ENCODE data around the gene OGA. TPM values are rescaled to one million over a fixed set of nuclear protein-coding genes. Genes with fewer than 3 reads are reported as not detected.
A peak's percentile ranks its signal among the peaks of the same experiment; 100 is the strongest.

OGA gene
- total and polyA plus RNA-seq, 5 donors = 41.1 to 96.4 (median 79.7) TPM

DNA sequence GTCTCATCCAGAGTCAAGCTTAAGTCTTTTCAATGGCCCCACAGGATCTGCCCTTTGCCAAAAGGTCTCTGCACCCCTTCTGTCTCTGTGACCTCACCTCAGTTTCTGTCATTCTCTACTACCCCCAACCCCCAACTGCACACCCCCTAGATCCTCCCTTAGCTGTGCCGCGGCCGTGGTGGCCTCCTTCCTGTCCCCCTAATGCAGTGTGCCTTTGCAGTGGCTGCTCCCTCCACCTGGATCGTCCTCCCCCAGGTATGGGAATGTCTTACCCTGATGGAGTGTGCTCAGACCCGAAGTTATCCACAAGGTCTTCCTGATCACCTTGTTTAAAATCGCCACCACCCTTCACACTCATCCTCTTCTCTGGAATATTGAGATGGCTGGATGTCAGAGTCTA lies 51.9 kb downstream of the OGA start:
- Histone ChIP-seq H3K4me1 (ENCODE audit: control insufficient read depth, insufficient read depth, low read length) (no peaks in the 10 kb centered on the region), H3K4me3 (ENCODE audit: low read length) (no peak overlapping the region), H3K27me3 (ENCODE audit: control insufficient read depth, insufficient read depth) (no peaks in the 10 kb centered on the region), H3K27ac (ENCODE audit: low read length) (no peak overlapping the region), H3K9me3 (ENCODE audit: control insufficient read depth, low read length) (no peaks in the 10 kb centered on the region)
- intact Hi-C loops (cut with DNase I) = no loop called here
- WGBS = 77% methylated on average over 6 of the region's 6 CpGs
- no peak for DNase-seq
- ATAC-seq = no peak

GRCh38 chr10:101763141-101763846 lies 55.0 kb downstream of the OGA start:
- Histone ChIP-seq H3K4me3 (ENCODE audit: low read length) (no peak overlapping the region), H3K27ac (ENCODE audit: low read length) (no peak overlapping the region), H3K4me1 (ENCODE audit: control insufficient read depth, insufficient read depth, low read length) (no peaks in the 10 kb centered on the region), H3K27me3 (ENCODE audit: control insufficient read depth, insufficient read depth) (no peaks in the 10 kb centered on the region), H3K9me3 (ENCODE audit: control insufficient read depth, low read length) (no peaks in the 10 kb centered on the region)
- intact Hi-C loops (cut with DNase I) = no loop called here
- DNase-seq = no peak
- WGBS = 80% methylated on average over 10 of the region's 10 CpGs
- ATAC-seq = no peak

DNA sequence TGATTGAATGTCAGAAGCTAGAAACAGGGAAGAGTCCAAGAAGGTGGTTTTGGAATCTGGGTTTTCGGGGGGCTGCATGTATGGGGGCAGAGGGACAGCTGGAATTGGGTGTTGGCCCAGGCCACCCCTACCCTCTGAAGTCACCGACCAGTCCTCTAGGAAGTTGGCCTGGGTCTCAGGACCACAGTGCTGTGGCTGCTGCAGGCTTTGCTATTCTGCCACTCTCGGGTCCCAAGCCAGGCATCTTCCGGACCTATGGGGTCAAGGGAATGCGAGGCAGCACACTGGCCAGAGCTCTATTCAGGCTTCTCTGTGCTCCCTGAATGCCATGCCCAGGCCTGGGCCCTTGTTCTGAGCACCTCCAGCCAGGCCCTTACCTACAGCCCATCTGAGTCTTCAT lies 55.5 kb downstream of the OGA start:
- no peaks in the 10 kb centered on the region for H3K4me1 ChIP-seq (ENCODE audit: control insufficient read depth, insufficient read depth, low read length)
- 91% methylated on average over 5 of the region's 5 CpGs for WGBS
- no peaks in the 10 kb centered on the region for H3K27me3 ChIP-seq (ENCODE audit: control insufficient read depth, insufficient read depth)
- ATAC-seq (no peak), DNase-seq (no peak)
- intact Hi-C loops (cut with DNase I) = no loop called here
- no peak overlapping the region for H3K4me3 ChIP-seq (ENCODE audit: low read length)
- H3K27ac ChIP-seq (ENCODE audit: low read length) = no peak overlapping the region
- no peaks in the 10 kb centered on the region for H3K9me3 ChIP-seq (ENCODE audit: control insufficient read depth, low read length)

- WGBS = 75% methylated on average over 9 of the region's 9 CpGs
- no peaks in the 10 kb centered on the region for H3K9me3 ChIP-seq (ENCODE audit: control insufficient read depth, low read length)
- H3K4me1 ChIP-seq (ENCODE audit: control insufficient read depth, insufficient read depth, low read length) = no peaks in the 10 kb centered on the region
- no peak for DNase-seq
- no peak overlapping the region for H3K4me3 ChIP-seq (ENCODE audit: low read length)
- intact Hi-C loops (cut with DNase I) = no loop called here
- ATAC-seq = no peak
- H3K27me3 ChIP-seq (ENCODE audit: control insufficient read depth, insufficient read depth) = no peaks in the 10 kb centered on the region
- no peak overlapping the region for H3K27ac ChIP-seq (ENCODE audit: low read length)
These were observed 57.0 kb downstream of the OGA start for GRCh38 chr10:101761226-101761625.

GRCh38 chr10:101760510-101760909 lies 57.7 kb downstream of the OGA start:
- Histone ChIP-seq H3K27ac (ENCODE audit: low read length) (no peak overlapping the region), H3K9me3 (ENCODE audit: control insufficient read depth, low read length) (no peaks in the 10 kb centered on the region), H3K27me3 (ENCODE audit: control insufficient read depth, insufficient read depth) (no peaks in the 10 kb centered on the region), H3K4me3 (ENCODE audit: low read length) (no peak overlapping the region), H3K4me1 (ENCODE audit: control insufficient read depth, insufficient read depth, low read length) (no peaks in the 10 kb centered on the region)
- no peak for ATAC-seq
- intact Hi-C loops (cut with DNase I) = no loop called here
- DNase-seq = no peak
- WGBS = 77% methylated on average over 3 of the region's 3 CpGs

DNA sequence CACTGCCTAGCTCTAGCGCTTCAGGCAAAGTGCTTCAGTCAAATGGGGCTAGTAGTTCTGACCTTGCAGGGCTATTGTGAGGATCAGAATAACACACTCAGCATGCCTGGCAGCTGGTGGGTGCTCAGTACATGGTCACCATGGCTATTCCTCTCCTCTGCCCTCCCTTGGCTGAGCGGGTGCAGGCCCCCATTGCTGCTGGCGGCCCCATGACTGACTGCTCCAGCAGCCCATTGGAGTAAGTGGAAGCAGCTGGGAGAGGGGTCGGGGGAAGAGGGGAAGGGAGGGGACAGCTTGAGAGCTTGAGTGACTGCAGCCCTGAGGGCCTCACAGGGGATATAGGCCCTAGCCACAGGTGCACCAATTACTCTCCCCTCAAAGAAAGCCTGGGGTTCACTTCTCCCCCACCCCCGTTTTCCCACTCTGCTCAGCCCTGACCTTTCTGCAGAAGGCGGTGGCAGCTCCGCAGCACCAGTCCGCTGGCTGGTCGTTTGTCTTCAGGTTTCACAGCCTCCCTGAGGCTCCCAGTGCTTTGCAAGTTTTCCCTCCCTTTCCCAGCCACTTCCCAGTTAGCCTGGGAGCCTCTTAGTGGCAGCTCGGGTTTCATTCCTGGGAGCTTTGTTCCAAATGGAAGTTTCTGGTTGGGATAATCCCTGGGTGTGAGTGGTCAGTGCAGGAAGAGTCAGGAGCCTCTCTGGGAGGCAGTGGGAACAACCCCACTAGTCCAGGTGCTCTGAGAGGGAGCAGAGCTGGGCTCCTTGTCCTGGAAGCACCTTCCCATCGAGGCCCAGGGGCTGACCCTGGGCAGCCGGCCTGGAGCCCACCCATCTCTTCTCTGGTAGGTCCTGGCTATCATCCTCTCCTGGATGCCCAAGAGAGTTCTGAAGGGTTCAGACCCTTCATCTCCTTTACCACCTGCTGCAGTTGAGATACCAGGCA lies 58.7 kb downstream of the OGA start:
- DNase-seq (no peak), ATAC-seq (no peak)
- intact Hi-C loops (cut with DNase I) = no loop called here
- Histone ChIP-seq H3K4me1 (ENCODE audit: control insufficient read depth, insufficient read depth, low read length) (no peaks in the 10 kb centered on the region), H3K27me3 (ENCODE audit: control insufficient read depth, insufficient read depth) (no peaks in the 10 kb centered on the region), H3K9me3 (ENCODE audit: control insufficient read depth, low read length) (no peaks in the 10 kb centered on the region), H3K27ac (ENCODE audit: low read length) (no peak overlapping the region), H3K4me3 (ENCODE audit: low read length) (no peak overlapping the region)
- 64% methylated on average over 12 of the region's 12 CpGs for WGBS

DNA sequence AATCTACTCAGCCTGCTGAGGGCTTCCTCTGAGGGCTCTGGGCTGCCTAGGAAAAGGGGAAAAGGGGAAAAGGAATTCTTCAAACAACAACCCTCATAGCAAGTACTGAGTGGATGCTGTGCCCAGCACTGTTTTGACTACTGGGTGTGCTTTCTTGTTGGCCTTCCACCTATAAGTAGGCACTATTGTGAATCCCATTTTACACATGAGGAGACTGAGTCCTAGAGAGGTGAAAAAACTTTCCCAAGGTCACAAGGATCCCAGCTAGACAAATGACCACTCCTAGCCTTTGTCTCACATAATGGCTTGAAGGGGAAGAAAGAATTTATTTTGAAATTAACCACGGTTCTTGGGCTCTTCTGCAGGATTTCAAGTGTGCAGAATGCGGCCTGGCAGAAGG lies 59.4 kb downstream of the OGA start:
- Histone ChIP-seq H3K4me1 (ENCODE audit: control insufficient read depth, insufficient read depth, low read length) (no peaks in the 10 kb centered on the region), H3K27ac (ENCODE audit: low read length) (no peak overlapping the region), H3K4me3 (ENCODE audit: low read length) (no peak overlapping the region), H3K9me3 (ENCODE audit: control insufficient read depth, low read length) (no peaks in the 10 kb centered on the region), H3K27me3 (ENCODE audit: control insufficient read depth, insufficient read depth) (no peaks in the 10 kb centered on the region)
- no peak for DNase-seq
- intact Hi-C loops (cut with DNase I) = no loop called here
- 84% methylated on average over 2 of the region's 2 CpGs for WGBS
- no peak for ATAC-seq

DNA sequence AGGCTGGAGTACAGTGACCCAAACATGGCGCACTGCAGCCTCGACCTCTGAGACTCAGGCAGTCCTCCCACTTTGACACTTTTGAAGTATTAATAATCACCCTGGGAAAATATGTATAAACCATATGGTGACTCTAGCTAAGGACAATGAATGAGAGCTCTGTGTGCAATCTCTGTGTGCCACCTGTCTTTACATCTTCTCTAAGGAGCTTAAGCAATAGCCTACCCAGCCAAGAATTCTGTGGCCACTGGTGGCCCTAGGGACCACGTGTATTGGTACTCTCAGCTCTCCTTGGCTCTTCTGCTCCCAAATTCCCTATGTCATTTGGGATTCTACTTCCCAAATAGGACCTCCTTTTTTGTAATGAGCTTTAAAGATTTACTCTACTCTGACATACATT lies 66.0 kb downstream of the OGA start:
- Histone ChIP-seq H3K27ac (ENCODE audit: low read length) (no peak overlapping the region), H3K4me3 (ENCODE audit: low read length) (no peak overlapping the region), H3K4me1 (ENCODE audit: control insufficient read depth, insufficient read depth, low read length) (no peaks in the 10 kb centered on the region), H3K27me3 (ENCODE audit: control insufficient read depth, insufficient read depth) (no peaks in the 10 kb centered on the region), H3K9me3 (ENCODE audit: control insufficient read depth, low read length) (no peaks in the 10 kb centered on the region)
- 77% methylated on average over 3 of the region's 3 CpGs for whole genome bisulfite sequencing
- no peak for DNase-seq
- ATAC-seq = no peak
- intact Hi-C loops (cut with DNase I) = no loop called here

GRCh38 chr10:101749047-101750016 lies 68.9 kb downstream of the OGA start:
- intact Hi-C loops (cut with DNase I) = no loop called here
- Histone ChIP-seq H3K27me3 (ENCODE audit: control insufficient read depth, insufficient read depth) (no peaks in the 10 kb centered on the region), H3K27ac (ENCODE audit: low read length) (no peak overlapping the region), H3K9me3 (ENCODE audit: control insufficient read depth, low read length) (no peaks in the 10 kb centered on the region), H3K4me3 (ENCODE audit: low read length) (no peak overlapping the region), H3K4me1 (ENCODE audit: control insufficient read depth, insufficient read depth, low read length) (no peaks in the 10 kb centered on the region)
- 56% methylated on average over 19 of the region's 19 CpGs for WGBS
- DNase-seq (no peak), ATAC-seq (peak in 1 of 2 donors; percentile 14)

DNA sequence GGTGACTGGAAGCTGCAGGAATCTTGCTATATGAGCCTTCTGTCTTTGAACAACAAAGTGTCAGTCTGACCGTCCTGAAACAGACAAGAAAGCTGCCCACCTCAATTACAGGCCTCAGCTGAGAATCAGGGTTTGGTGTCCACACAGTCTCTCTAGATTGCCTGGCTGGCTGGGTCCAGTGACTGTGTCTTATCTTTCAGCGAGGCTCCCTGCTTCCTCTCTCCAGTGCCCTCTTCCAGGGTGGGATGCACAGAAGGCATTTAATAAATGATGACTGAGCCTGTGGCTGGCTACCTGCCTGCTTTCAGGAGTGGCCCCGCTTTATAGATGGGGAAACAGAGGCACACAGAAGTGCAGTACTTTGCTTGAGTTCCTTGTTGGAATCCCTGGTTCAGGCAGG lies 69.7 kb downstream of the OGA start:
- no peak for ATAC-seq
- Histone ChIP-seq H3K9me3 (ENCODE audit: control insufficient read depth, low read length) (no peaks in the 10 kb centered on the region), H3K27ac (ENCODE audit: low read length) (no peak overlapping the region), H3K27me3 (ENCODE audit: control insufficient read depth, insufficient read depth) (no peaks in the 10 kb centered on the region), H3K4me1 (ENCODE audit: control insufficient read depth, insufficient read depth, low read length) (no peaks in the 10 kb centered on the region), H3K4me3 (ENCODE audit: low read length) (no peak overlapping the region)
- intact Hi-C loops (cut with DNase I) = no loop called here
- DNase-seq = no peak
- WGBS = 69% methylated on average over 3 of the region's 3 CpGs

All from right cardiac atrium (tissue), 5 donors.